SH-SY5Y (cell line): Measurements from ENCODE around the gene EMX1.

Source experiments
- GATA2 ChIP-seq: IDR thresholded peaks from 2 replicates; pipeline ENCODE4 v1.6.1; 2011; ENCODE audit warnings: mild to moderate bottlenecking, low read depth, low read length
- GATA3 ChIP-seq: IDR thresholded peaks from 2 replicates; pipeline ENCODE4 v1.6.1; 2011; ENCODE audit warnings: low read depth, mild to moderate bottlenecking, low read length, moderate library complexity

GRCh38 chr2:72883356-72883962, 33.9 kb upstream of the EMX1 start:
- TF ChIP-seq GATA2 (no peak), GATA3 (no peak)
